HFFc6 (cell line): ENCODE measurements around the gene SDK2. TPM values are rescaled to one million over a fixed set of nuclear protein-coding genes. Genes with fewer than 3 reads are reported as not detected.

Source experiments
- DNase-seq: peaks from one replicate; pipeline ENCODE4 v3.0.0-alpha.2; 2018
- H3K27ac Mint-ChIP-seq: 2 replicates; pipeline ENCODE4 v1.8.0; 2020; ENCODE audit warnings: mild to moderate bottlenecking, mixed read lengths
- H3K27me3 Mint-ChIP-seq: 2 replicates; pipeline ENCODE4 v1.8.0; 2021; ENCODE audit warnings: mild to moderate bottlenecking, moderate library complexity, mixed read lengths; ENCODE audit not compliant: insufficient read depth
- H3K36me3 Mint-ChIP-seq: 2 replicates; pipeline ENCODE4 v1.8.0; 2021; ENCODE audit warnings: low read depth, mixed read lengths
- H3K4me1 Mint-ChIP-seq: 2 replicates; pipeline ENCODE4 v1.8.0; 2020; ENCODE audit warnings: low read depth, mixed read lengths
- H3K4me3 Mint-ChIP-seq: 2 replicates; pipeline ENCODE4 v1.8.0; 2020; ENCODE audit warnings: mild to moderate bottlenecking, moderate library complexity, mixed read lengths
- H3K9me3 Mint-ChIP-seq: 2 replicates; pipeline ENCODE4 v1.8.0; 2020; ENCODE audit warnings: mild to moderate bottlenecking, mixed read lengths
- total RNA-seq, 6 experiments: library from RNA; stranded (reverse); fragmentation: NEBNext Ultra II Directional; extraction: Animal tissue kit (Norgen Biotek cat#: 25700); gene quantifications; 2 replicates in 1 of 6; 3 replicates in 5 of 6; pipeline ENCODE4 v1.2.3, GENCODE V29; 2021
- TF ChIP-seq, protein P1 (sequence below): fragments of 200-600 bp; sonication (generic); IDR thresholded peaks from 2 replicates; pipeline ENCODE4 v1.5.0; 2021; ENCODE audit warnings: antibody characterized with exemption, mild to moderate bottlenecking

SDK2 gene
- total RNA-seq, 6 experiments from 2014 or later, result 0.03 TPM; not detected in 4

DNA sequence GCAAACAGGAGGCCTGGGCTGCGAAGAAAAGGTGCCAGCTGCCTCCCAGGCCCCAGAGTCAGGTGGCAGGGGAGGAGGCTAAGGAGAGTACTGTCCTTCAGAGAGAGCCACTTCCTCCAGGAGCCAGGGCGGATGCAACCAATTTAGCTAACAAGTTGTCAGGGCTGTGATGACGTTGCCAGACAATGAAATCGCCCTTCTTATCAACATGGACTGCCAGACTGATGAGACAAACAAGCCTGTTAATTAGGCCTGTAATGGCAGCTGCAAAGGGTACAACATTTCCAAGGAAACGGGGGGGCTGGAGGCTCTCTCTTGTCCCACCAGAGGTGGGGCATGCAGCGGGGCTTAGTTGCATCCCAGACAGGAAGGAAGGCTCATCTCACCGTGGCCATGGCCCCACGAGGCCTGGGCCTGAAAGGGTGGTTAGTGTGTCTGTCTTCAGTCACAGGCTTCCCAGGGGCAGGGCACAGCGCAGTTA, 111.8 kb downstream of the SDK2 start:
- Mint-ChIP-seq H3K36me3 (0 out of 2 replicates have a peak, but pooled peaks cover under 1% of the 10 kb centered on the region), H3K27me3 (peaks cover 2% of the 10 kb centered on the region), H3K9me3 (peaks cover 70% of the 10 kb centered on the region), H3K4me3 (no peak overlapping the region), H3K4me1 (no peaks in the 10 kb centered on the region), H3K27ac (no peak overlapping the region)
- TF ChIP-seq, protein P1, sequence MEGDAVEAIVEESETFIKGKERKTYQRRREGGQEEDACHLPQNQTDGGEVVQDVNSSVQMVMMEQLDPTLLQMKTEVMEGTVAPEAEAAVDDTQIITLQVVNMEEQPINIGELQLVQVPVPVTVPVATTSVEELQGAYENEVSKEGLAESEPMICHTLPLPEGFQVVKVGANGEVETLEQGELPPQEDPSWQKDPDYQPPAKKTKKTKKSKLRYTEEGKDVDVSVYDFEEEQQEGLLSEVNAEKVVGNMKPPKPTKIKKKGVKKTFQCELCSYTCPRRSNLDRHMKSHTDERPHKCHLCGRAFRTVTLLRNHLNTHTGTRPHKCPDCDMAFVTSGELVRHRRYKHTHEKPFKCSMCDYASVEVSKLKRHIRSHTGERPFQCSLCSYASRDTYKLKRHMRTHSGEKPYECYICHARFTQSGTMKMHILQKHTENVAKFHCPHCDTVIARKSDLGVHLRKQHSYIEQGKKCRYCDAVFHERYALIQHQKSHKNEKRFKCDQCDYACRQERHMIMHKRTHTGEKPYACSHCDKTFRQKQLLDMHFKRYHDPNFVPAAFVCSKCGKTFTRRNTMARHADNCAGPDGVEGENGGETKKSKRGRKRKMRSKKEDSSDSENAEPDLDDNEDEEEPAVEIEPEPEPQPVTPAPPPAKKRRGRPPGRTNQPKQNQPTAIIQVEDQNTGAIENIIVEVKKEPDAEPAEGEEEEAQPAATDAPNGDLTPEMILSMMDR, result no peak
- DNase-seq, result no peak

DNA sequence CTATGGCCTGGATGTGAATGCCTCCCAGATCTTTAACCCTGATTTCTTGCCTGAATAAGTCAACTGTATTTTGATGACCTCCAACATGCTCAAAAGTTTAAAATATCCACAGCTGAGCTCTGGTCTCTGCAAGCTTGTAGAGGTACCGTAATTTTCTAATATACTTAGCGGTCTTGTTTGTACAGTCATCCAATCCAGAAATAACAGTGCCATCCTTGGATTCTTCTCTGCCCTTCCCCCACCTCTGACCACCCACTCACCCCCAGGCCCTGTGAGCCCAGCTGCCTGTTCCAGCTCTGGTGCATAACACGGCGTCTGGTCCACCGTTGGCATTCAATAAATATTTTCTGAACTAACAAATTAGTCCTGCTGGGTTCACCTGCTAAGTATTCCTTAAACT, 113.1 kb downstream of the SDK2 start:
- Mint-ChIP-seq H3K36me3 (no peaks in the 10 kb centered on the region), H3K27me3 (peaks cover 4% of the 10 kb centered on the region), H3K4me1 (no peaks in the 10 kb centered on the region), H3K27ac (no peak overlapping the region), H3K4me3 (no peak overlapping the region), H3K9me3 (peaks cover 74% of the 10 kb centered on the region)
- TF ChIP-seq, protein P1, result no peak
- DNase-seq, result no peak

DNA sequence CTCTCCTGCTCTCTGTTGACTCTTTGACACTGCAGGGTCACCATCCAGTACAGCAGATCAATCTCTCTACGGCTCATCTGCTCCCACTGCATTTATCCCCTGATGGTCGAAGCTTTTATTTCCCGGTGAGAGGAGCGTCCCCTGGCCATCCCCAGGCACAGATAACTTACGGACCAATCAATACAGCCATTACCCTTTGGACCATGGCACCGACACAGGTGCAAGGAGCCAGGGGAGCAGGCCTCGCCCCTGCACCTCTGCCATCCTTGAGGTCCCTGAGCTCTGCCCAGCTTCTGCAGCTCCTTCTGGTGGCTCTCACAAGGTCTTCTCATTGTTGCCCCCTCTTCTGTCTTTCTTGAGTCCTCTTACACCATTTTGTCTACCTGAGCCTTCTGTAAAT, 115.6 kb downstream of the SDK2 start:
- H3K9me3 Mint-ChIP-seq, result peaks cover 74% of the 10 kb centered on the region
- H3K4me3 Mint-ChIP-seq, result no peak overlapping the region
- no peaks in the 10 kb centered on the region for H3K4me1 Mint-ChIP-seq
- H3K36me3 Mint-ChIP-seq, result peaks cover 3% of the 10 kb centered on the region; the same call in 1 of the 2 replicates
- no peak overlapping the region for H3K27ac Mint-ChIP-seq
- TF ChIP-seq, protein P1, result no peak
- no peak for DNase-seq
- H3K27me3 Mint-ChIP-seq, result peaks cover 4% of the 10 kb centered on the region; the same call in 1 of the 2 replicates

DNA sequence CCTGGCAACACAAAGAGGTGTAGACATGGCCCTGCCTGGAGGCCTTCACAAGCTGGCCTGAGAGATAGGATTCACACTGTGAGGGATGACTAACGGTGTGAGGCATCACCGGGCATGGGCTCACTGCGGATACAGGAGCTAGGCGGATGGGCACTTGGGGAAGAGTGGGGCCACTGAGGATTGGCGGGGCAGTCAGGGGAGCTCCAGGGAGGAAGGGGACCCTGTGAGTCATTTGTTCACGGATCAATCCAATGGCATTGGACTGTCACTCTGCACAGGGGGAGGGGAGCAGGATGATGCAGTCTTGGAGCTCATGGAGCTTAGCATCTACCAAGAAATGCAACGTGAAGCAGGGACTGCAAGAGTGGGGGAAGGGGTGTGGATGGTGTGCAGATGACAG, 117.3 kb downstream of the SDK2 start:
- Mint-ChIP-seq H3K4me3 (no peak overlapping the region), H3K27me3 (peaks cover 4% of the 10 kb centered on the region; the same call in 1 of the 2 replicates), H3K36me3 (peaks cover 3% of the 10 kb centered on the region; the same call in 1 of the 2 replicates), H3K27ac (no peak overlapping the region), H3K4me1 (no peaks in the 10 kb centered on the region), H3K9me3 (peaks cover 84% of the 10 kb centered on the region)
- DNase-seq, result no peak
- TF ChIP-seq, protein P1, result no peak

DNA sequence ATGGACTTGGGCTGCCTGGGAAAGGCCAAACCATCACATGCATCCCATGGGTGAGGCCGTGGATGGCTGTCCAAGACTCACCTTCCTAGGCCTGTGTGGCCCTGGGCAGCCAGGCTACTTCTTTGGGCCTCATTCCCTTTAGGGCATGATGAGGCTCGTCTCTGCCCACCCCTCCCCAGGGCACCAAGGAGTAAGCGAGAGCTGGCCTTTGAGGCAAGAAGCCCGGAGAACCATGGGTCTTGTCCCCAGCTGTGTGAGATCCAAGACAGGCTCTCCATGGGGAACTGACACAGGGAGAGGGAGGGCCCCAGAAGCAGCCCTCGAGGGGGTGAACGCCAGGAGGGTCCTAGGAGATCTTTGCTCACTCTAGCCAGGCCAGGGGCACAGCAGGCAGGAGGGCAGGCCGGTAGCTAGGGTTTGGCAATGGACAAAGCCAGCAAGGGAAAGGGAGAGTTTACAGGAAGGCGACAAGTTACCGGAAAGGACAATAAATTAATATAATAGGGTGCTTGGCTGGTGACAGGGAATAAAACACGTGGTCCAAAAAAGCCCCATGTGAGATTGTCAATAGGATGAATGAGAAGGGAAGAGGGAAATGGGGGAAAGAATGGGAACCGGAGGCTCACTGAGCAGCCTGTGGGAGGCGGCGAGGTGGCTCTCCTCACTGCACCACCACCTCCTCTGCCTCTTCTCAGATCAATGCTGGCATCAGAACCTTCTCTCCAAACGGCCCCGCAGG, 119.1 kb downstream of the SDK2 start:
- peaks cover 84% of the 10 kb centered on the region for H3K9me3 Mint-ChIP-seq
- H3K4me1 Mint-ChIP-seq, result no peaks in the 10 kb centered on the region
- peaks cover 3% of the 10 kb centered on the region; the same call in 1 of the 2 replicates for H3K36me3 Mint-ChIP-seq
- H3K27me3 Mint-ChIP-seq, result peaks cover 4% of the 10 kb centered on the region; the same call in 1 of the 2 replicates
- TF ChIP-seq, protein P1, result no peak
- no peak for DNase-seq
- no peak overlapping the region for H3K4me3 Mint-ChIP-seq
- no peak overlapping the region for H3K27ac Mint-ChIP-seq
